NT2/D1 (cell line): ENCODE results near the gene MT1B.
"Not testable (repeated sequence)": the region's sequence is repeated elsewhere in the genome, so short reads cannot be mapped to it uniquely, and the experiment has no call there.

Source experiments
- DNase-seq: peaks from one replicate; pipeline ENCODE4 v3.0.0-alpha.2; 2011; ENCODE audit warnings: low read depth, low spot score
- H3K27me3 ChIP-seq: 2 replicates; pipeline ENCODE4 v1.6.0; 2011; ENCODE audit warnings: mild to moderate bottlenecking; ENCODE audit not compliant: insufficient read length, insufficient read depth
- H3K36me3 ChIP-seq: 2 replicates; pipeline ENCODE4 v1.6.1; 2011; ENCODE audit warnings: mild to moderate bottlenecking, low read length, mixed read lengths; ENCODE audit not compliant: insufficient read depth, insufficient read length
- H3K4me1 ChIP-seq: 2 replicates; pipeline ENCODE4 v1.5.1; 2011; ENCODE audit not compliant: insufficient read depth, insufficient read length
- H3K4me3 ChIP-seq: 2 replicates; pipeline ENCODE4 v1.5.1; 2011; ENCODE audit warnings: low read depth; ENCODE audit not compliant: insufficient read length
- H3K9ac ChIP-seq: 2 replicates; pipeline ENCODE4 v1.6.0; 2011; ENCODE audit warnings: low read depth; ENCODE audit not compliant: insufficient read length
- H3K9me3 ChIP-seq: 2 replicates; pipeline ENCODE4 v1.5.1; 2011; ENCODE audit warnings: mild to moderate bottlenecking, low read length; ENCODE audit not compliant: insufficient read depth
- SUZ12 ChIP-seq: IDR thresholded peaks from 2 replicates; pipeline ENCODE4 v1.6.1; 2011; ENCODE audit not compliant: insufficient read length, insufficient read depth; ENCODE audit errors: extremely low read depth
- YY1 ChIP-seq: IDR thresholded peaks from 2 replicates; pipeline ENCODE4 v1.6.1; 2011; ENCODE audit not compliant: insufficient read length, insufficient read depth
- ZNF274 ChIP-seq: IDR thresholded peaks from 2 replicates; pipeline ENCODE4 v1.6.1; 2011; ENCODE audit warnings: mild to moderate bottlenecking, low read depth, low read length

The MT1B gene

GRCh38 chr16:56667581-56668571 lies 16.2 kb downstream of the MT1B start, which contains the start of gene MT1G:
Gene MT1G, minus strand, starts transcription at chr16:56668065. Its CDS starts 72 bp downstream, at chr16:56667993.
- Histone ChIP-seq H3K9me3 (no peaks in the 10 kb centered on the region), H3K36me3 (no peaks in the 10 kb centered on the region), H3K27me3 (peaks cover 7% of the 10 kb centered on the region), H3K9ac (no peak within 1 kb of the TSS), H3K4me3 (no peak within 1 kb of the TSS), H3K4me1 (no peaks in the 10 kb centered on the region)
- TF ChIP-seq YY1, result no peak
- TF ChIP-seq ZNF274, result no peak
- no peak for TF ChIP-seq SUZ12
- no peak for DNase-seq

DNA sequence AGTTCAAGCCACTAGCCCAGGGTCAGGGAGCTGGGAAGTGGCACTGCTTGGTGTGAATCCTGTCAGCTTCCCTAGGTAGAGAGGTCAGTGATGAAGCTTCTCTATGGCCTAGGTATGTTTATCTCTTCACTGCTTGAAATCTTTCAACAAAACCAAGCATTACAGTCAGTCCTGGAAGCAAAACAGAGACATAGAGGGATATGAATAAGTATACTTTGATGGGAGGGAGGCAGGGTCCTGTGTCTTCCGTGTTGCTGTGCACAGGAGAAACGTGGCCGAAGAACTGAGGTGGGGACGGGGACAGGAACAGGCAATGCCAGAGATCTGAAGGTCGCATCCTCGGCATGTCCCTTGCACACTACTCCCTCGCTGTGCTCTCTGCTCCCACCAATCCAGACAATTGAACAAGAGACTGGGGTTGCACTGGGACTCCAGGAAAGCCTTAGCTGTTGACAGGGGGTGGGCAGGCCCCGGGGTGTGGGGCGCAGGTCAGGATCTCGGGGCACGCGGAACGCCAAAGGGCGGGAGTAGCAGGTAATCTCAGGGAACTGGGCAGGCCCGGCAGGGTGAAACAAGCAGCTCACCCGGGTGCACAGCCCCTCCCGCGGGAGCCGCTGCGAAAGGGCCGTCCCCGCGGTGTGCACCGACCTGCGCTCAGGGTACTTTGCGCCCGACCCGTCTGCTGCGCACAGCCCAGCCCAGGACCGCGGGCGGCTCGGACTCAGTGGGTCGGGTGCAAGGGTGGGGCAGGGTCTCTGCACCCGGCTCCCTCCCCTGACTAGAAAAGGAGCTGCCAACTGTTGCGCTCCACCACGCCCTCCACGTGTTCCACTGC lies 17.5 kb downstream of the MT1B start, which contains the start of gene MT1H:
TSS of gene MT1H (plus strand) at position 810 of the 835 bp plus-strand sequence. CDS start 71 bp downstream, outside the sequence.
- Histone ChIP-seq H3K4me3 (no peak within 1 kb of the TSS), H3K36me3 (no peaks in the 10 kb centered on the region), H3K9me3 (no peaks in the 10 kb centered on the region), H3K27me3 (peaks cover 7% of the 10 kb centered on the region), H3K4me1 (no peaks in the 10 kb centered on the region), H3K9ac (no peak within 1 kb of the TSS)
- no peak for DNase-seq
- TF ChIP-seq SUZ12, result no peak
- TF ChIP-seq ZNF274, result no peak
- no peak for TF ChIP-seq YY1

DNA sequence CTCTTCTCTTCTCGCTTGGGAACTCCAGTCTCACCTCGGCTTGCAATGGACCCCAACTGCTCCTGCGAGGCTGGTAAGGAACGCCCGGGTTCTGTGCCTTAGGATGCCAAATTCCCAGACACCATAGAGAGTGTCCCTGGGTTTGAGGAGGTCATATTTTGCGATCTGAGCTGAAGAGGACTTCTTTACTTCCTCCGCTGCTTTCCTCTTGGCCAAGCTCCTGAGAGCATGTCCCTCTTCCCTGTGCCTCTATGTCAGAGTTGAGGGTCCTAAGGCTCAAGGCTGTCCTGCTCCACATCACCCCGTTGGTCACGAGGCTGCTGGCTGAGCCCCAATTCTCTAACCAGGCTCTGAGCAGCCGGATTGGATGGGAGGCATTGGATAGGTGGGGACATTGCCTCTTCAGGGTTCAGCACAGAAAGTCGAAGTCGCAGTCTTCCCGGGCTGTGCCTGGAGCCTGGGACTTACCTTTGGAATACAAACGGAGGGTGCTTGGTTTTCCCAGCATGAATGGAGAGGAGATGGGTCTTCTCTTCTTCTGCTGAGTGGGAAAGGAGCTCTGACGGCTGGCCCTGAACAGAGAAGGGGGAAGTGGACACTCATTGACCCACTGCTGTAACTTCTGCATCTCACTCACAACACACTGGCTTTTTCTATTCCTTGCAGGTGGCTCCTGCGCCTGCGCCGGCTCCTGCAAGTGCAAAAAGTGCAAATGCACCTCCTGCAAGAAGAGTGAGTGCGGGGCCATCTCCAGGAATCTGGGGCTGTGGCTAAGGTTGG lies 18.3 kb downstream of the MT1B start:
- H3K4me1 ChIP-seq, result no peaks in the 10 kb centered on the region
- H3K36me3 ChIP-seq, result no peaks in the 10 kb centered on the region
- no peak for DNase-seq
- H3K4me3 ChIP-seq, result no peak overlapping the region
- TF ChIP-seq YY1, result no peak
- TF ChIP-seq SUZ12, result no peak
- no peak for TF ChIP-seq ZNF274
- H3K9me3 ChIP-seq, result no peaks in the 10 kb centered on the region
- H3K9ac ChIP-seq, result no peak overlapping the region
- peaks cover 7% of the 10 kb centered on the region for H3K27me3 ChIP-seq

- Histone ChIP-seq H3K4me1 (no peaks in the 10 kb centered on the region), H3K4me3 (no peak overlapping the region), H3K27me3 (peaks cover 7% of the 10 kb centered on the region), H3K9ac (no peak overlapping the region), H3K36me3 (no peaks in the 10 kb centered on the region), H3K9me3 (no peaks in the 10 kb centered on the region)
- TF ChIP-seq SUZ12 (no peak), ZNF274 (no peak)
- DNase-seq, result no peak
Measured at GRCh38 chr16:56670620-56670934, 18.9 kb downstream of the MT1B start.

- H3K9ac ChIP-seq, DNase-seq, H3K4me1 ChIP-seq, H3K4me3 ChIP-seq, H3K27me3 ChIP-seq, H3K9me3 ChIP-seq, H3K36me3 ChIP-seq: not testable (repeated sequence)
Measured at GRCh38 chr16:56671691-56672090, 20.0 kb downstream of the MT1B start.

DNA sequence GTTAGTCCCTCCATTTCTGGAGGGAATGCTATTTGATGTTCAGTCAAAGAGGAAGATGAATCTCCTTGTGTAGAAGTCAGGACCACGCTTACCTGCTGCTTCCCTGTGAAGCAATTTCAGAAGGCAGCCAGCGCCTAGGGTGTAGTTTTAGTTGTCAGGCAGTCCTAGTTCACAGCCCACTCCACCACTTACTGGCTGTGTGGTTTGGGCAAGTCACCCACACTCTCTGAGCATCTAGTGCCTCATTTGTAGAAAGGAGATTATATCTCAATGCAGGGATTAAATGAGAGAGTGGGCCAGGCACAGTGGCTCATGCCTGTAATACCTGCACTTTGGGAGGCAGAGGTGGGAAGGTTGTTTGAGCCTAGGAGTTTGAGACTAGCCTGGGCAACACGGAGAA lies 20.5 kb downstream of the MT1B start:
- not testable (repeated sequence) for DNase-seq, H3K9me3 ChIP-seq, H3K36me3 ChIP-seq, H3K4me1 ChIP-seq, H3K27me3 ChIP-seq, H3K4me3 ChIP-seq, H3K9ac ChIP-seq
